Body of pancreas (tissue), 4 donors: ENCODE results near the gene VEGFB. TPM values are rescaled to one million over a fixed set of nuclear protein-coding genes. Genes with fewer than 3 reads are reported as not detected.
"Not testable (repeated sequence)": the region's sequence is repeated elsewhere in the genome, so short reads cannot be mapped to it uniquely, and the experiment has no call there.

Experiments used
- ATAC-seq: fragments of 150-250 bp; one replicate; pipeline ENCODE4 v1.9.1; 2016
- DNase-seq, 4 donors: peaks; one replicate each; pipeline ENCODE4 v3.0.0-alpha.2; 2019
- H3K27ac ChIP-seq, 4 donors: fragments of 200-600 bp; sonication (generic); 1 replicate in 3 of 4; 2 replicates in 1 of 4; pipeline versions ENCODE4 v1.5.1 to v1.6.1; 2016 to 2019; ENCODE audit warnings: mild to moderate bottlenecking in 1 of 4, mixed read lengths in 1 of 4, moderate library complexity in 1 of 4
- H3K27me3 ChIP-seq, 2 donors: fragments of 200-600 bp; sonication (generic); one replicate each; pipeline ENCODE4 v1.6.0; 2016; ENCODE audit warnings: mild to moderate bottlenecking in 1 of 2
- H3K36me3 ChIP-seq, 2 donors: fragments of 200-600 bp; sonication (generic); replicated peaks in 1 of 2; 2 replicates each; pipeline ENCODE4 v1.5.1; 2016; ENCODE audit warnings: low read depth in 2 of 2; ENCODE audit not compliant: insufficient read depth in 1 of 2
- H3K4me1 ChIP-seq: fragments of 200-600 bp; sonication (generic); one replicate; pipeline ENCODE4 v1.6.0; 2016
- H3K4me3 ChIP-seq, 2 donors: fragments of 200-600 bp; sonication (generic); 1 replicate in 1 of 2; 2 replicates in 1 of 2; pipeline ENCODE4 v1.5.1; 2016 to 2019
- H3K9me3 ChIP-seq, 3 donors: fragments of 200-600 bp; sonication (generic); 1 replicate in 2 of 3; 2 replicates in 1 of 3; pipeline ENCODE4 v1.5.1; 2016
- POLR2A ChIP-seq, 3 donors: fragments of 450-650 bp; IDR thresholded peaks; one replicate each; pipeline ENCODE4 v1.6.1; 2016; ENCODE audit warnings: antibody characterized with exemption in 3 of 3, mild to moderate bottlenecking in 2 of 3
- WGBS, 2 donors: methylation state at CpG; one replicate each; pipeline ENCODE4 v1.1.5; 2017; 5-methylcytosine and 5-hydroxymethylcytosine counted together
- intact Hi-C: fragments of 100-400 bp; cut with DNase I; formaldehyde crosslinking; loops from one replicate; pipeline ENCODE4 v1.15.1; 2023
- total RNA-seq, 2 donors: library from RNA; depleted of rRNA; stranded (reverse); fragments of >200 nt; gene quantifications; one replicate each; pipeline ENCODE4 v1.1.0, GENCODE V29; 2016
- TF ChIP-seq, protein P1 (sequence below), 7 experiments: fragments of 450-650 bp in 4 of 7; fragments of 200-600 bp in 3 of 7; sonication (generic) in 3 of 7; IDR thresholded peaks; one replicate each; pipeline ENCODE4 v1.5.1; 2016 to 2019; ENCODE audit warnings: antibody characterized with exemption in 7 of 7

Gene VEGFB
- total RNA-seq, 2 donors from 2014 or later = 32.4 to 108 TPM

DNA sequence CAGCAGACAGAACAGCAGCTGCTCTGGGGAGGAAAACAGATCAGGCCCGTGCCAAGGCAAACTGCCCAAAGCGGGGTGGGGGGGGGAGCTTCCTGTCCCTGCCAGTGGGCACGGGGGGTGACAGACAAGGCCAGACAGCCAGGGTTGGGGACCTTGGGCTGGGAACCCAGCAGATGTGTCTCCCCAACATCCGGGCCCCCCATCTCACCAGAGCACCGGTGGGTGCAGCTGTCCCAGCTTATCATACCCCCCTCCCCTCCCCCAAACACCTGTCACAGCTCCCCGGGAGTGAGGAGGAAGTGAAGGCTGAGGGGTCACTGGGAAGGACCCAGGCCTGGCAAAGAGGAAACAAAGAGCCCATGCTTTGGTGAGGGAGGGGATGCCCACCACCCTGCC lies 11.0 kb downstream of the VEGFB start:
- Histone ChIP-seq H3K4me1 (peaks cover 47% of the 10 kb centered on the region), H3K9me3 (no peaks in the 10 kb centered on the region)
- peak; percentile 77 to 90 (median 84) for DNase-seq

DNA sequence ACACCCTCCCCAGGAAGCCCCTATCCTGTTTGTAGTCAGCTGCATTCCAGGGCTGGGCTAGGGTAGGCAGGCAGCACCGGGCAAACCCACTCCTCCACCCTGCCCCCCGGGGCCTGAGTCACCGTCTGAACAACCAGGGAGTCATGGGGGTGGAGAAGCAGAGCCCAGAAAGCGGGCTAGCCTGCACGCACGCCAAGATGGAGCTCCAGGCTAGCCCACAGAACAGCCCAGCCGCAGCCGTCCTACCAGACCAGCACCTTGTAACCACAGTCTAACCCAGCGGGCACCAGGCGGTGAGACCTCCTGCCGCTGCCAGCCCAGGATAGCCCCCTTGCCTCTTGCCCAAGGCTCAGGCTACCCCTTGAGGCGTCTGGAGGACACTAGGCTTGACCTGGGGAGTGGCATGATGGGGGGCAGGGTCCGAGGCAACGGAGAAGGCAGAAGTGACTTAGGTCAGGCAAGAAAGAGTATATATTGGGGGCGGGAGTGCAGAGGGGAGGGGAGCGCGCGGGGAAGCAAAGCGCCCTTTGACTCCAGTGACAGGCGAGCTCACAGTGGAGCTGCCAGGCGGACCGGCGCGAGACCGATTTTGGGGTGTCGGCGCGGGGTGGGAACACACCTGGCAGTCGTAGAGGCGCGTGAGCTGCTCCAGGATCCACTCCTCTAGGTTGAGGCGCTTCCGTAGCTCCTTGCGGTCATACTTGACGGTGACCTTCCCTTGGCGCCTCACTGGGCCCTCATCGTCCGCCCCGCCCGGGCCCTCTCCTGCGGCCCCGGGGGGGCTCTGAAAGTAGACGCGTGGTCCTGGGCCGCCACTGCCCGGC lies 11.6 kb downstream of the VEGFB start:
- ATAC-seq = peak; percentile 4
- TF ChIP-seq, protein P1, sequence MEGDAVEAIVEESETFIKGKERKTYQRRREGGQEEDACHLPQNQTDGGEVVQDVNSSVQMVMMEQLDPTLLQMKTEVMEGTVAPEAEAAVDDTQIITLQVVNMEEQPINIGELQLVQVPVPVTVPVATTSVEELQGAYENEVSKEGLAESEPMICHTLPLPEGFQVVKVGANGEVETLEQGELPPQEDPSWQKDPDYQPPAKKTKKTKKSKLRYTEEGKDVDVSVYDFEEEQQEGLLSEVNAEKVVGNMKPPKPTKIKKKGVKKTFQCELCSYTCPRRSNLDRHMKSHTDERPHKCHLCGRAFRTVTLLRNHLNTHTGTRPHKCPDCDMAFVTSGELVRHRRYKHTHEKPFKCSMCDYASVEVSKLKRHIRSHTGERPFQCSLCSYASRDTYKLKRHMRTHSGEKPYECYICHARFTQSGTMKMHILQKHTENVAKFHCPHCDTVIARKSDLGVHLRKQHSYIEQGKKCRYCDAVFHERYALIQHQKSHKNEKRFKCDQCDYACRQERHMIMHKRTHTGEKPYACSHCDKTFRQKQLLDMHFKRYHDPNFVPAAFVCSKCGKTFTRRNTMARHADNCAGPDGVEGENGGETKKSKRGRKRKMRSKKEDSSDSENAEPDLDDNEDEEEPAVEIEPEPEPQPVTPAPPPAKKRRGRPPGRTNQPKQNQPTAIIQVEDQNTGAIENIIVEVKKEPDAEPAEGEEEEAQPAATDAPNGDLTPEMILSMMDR (IDR thresholded peaks at IDR 0.05) = peak in 1 of 7 experiments; percentile 17
- TF ChIP-seq POLR2A (IDR thresholded peaks at IDR 0.05) = peak; percentile 68 to 75 (median 74)

More for the DNA sequence above, 11.0 kb downstream of the VEGFB start:
- Histone ChIP-seq H3K27ac (peak overlapping the region; percentile 91 to 94 (median 92)), H3K36me3 (no peaks in the 10 kb centered on the region), H3K27me3 (no peaks in the 10 kb centered on the region), H3K4me3 (peak overlapping the region in 1 of 2 donors; percentile 84)
- WGBS, 2 donors = 0% methylated on average over 3 to 5 of the region's 6 CpGs
- intact Hi-C loops = no loop called here
- TF ChIP-seq, protein P1 (IDR thresholded peaks at IDR 0.05) = no peak
- ATAC-seq = no peak

DNA sequence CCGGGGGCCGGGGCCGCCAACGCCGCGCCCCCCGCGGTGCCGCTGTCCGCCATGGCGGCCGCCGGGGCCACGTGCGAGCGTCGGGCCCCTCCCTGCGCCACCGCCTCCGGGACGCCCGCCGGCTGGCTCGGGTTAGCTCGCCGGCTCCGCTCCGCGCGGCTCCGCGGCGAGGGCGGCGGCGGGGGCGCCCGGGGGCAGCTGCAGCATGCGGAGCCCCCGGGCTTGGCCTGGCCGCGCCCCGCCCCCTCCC lies 12.2 kb downstream of the VEGFB start:
- intact Hi-C loops, H3K36me3 ChIP-seq: not testable (repeated sequence)

More for the DNA sequence above, 11.6 kb downstream of the VEGFB start:
- H3K27me3 ChIP-seq = no peaks in the 10 kb centered on the region
- WGBS, 2 donors = 1 to 2% methylated on average over 20 to 44 of the region's 46 CpGs
- peak overlapping the region; percentile 91 to 94 (median 92) for H3K27ac ChIP-seq
- peak; percentile 80 to 91 (median 87) for DNase-seq
- H3K4me1 ChIP-seq = peaks cover 50% of the 10 kb centered on the region
- intact Hi-C loops = no loop called here
- no peaks in the 10 kb centered on the region for H3K9me3 ChIP-seq
- H3K36me3 ChIP-seq = no peaks in the 10 kb centered on the region
- H3K4me3 ChIP-seq = peak overlapping the region; percentile 67 to 84

DNA sequence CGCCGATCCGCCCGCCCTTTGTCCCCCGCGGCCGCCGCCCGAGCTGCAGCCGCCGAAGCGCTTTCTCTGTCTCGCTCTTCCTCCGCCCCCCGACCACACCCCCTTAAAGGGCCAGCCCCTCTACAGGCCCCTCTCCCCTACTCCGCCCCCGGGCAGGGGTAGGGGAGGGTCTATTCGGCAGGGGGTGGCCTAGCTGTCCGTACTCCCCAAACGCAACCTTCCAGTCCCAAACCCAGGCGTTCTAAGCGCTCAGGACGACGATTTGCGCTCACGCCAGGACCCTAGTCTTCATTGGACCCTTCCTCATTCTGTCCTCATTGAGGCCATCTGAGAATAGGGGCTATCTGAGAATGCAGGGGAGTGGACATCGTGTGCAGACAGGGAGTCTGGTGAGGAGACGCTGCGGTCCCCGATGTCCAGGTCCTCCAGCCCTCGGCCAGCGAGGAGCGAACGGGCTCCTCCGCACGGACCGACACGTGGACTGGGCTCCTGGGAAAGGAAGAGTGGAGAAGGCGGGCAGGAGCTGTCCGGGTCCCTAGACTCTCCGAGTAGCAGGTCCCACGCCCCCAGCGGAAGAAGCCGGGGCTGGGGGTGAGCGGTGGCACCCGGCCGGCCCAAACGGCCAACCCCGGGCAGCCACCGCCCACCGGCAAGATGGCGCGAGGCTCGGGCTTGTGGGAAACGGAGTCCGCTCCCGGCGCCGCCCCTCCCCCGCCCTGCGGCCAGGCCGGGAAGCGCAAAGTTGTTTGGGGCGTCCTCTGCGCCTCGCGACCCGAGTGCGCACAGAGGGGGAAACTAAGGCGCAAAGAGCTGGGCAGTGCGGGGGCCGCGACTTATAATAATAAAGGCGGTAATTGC lies 12.7 kb downstream of the VEGFB start, which contains the start of gene PPP1R14B:
TSS of gene PPP1R14B (minus strand) at position 73 of the 858 bp plus-strand sequence. CDS start 270 bp downstream, outside the sequence.
- Histone ChIP-seq H3K27me3 (no peaks in the 10 kb centered on the region), H3K9me3 (no peaks in the 10 kb centered on the region), H3K27ac (peak within 1 kb of the TSS; percentile 91 to 94 (median 92)), H3K36me3 (no peaks in the 10 kb centered on the region), H3K4me3 (peak within 1 kb of the TSS; percentile 67 to 84), H3K4me1 (peaks cover 56% of the 10 kb centered on the region)
- intact Hi-C loops = no loop called here
- WGBS, 2 donors = 0 to 1% methylated on average over 31 to 72 of the region's 74 CpGs
- DNase-seq (peak; percentile 88 to 92 (median 90)), ATAC-seq (peak; percentile 66)
- TF ChIP-seq, protein P1 (IDR thresholded peaks at IDR 0.05) = peak in 3 of 7 experiments; percentile 7 to 43 (median 32)
- TF ChIP-seq POLR2A (IDR thresholded peaks at IDR 0.05) = peak in 2 of 3 donors; percentile 51 to 55

More for the DNA sequence above, 12.2 kb downstream of the VEGFB start:
- TF ChIP-seq, protein P1 (IDR thresholded peaks at IDR 0.05) = peak in 2 of 7 experiments; percentile 1 to 15
- Histone ChIP-seq H3K27ac (peak overlapping the region; percentile 91 to 94 (median 92)), H3K4me1 (peaks cover 52% of the 10 kb centered on the region)
- not testable (repeated sequence) for H3K9me3 ChIP-seq, H3K27me3 ChIP-seq, H3K4me3 ChIP-seq, DNase-seq
- peak; percentile 11 for ATAC-seq
- 0% methylated on average over 8 of the region's 43 CpGs; no CpG with 5 or more reads in 1 of the 2 donors for WGBS, 2 donors
